A549 (cell line): ENCODE measurements around the gene LYSMD1. TPM values are rescaled to one million over a fixed set of nuclear protein-coding genes. Genes with fewer than 3 reads are reported as not detected.

Source experiments
- ATAC-seq, 2 experiments: fragments of 200-7000 bp in 1 of 2; fragments of >200 bp in 1 of 2; cut with Nextera tagmentation in 1 of 2; cut with Tn5 transposase in 1 of 2; 3 replicates each; pipeline versions ENCODE4 v1.8.0 to v1.9.1; 2018 to 2020; ENCODE audit warnings: mild to moderate bottlenecking in 1 of 2, moderate library complexity in 1 of 2
- CTCF ChIA-PET: fragments of 300-600 bp; sonication (Branson Sonifier 250); formaldehyde crosslinking; extraction: SDS; loops from one replicate; lab custom pipeline; 2021; ENCODE audit warnings: antibody characterized with exemption, inconsistent platforms; lab: Yijun Ruan, JAX
- POLR2A ChIA-PET: fragments of 350-600 bp; formaldehyde crosslinking; extraction: SDS; loops from one replicate; lab custom pipeline; 2021; ENCODE audit warnings: antibody characterized with exemption, inconsistent platforms; lab: Yijun Ruan, JAX
- DNase-seq, 2 experiments: peaks; one replicate each; pipeline versions ENCODE4 v3.0.0 to v3.0.0-alpha.2; 2011 to 2016; ENCODE audit warnings: low read depth in 1 of 2, low spot score in 1 of 2
- FAIRE-seq: peaks from 2 replicates; lab custom pipeline; 2011; peaks lifted over from hg19 to GRCh38; lab: Jason Lieb, UNC
- H3K27ac ChIP-seq, 2 experiments: fragments of >200 bp; sonication (Bioruptor Twin); formaldehyde crosslinking; 3 replicates each; pipeline ENCODE4 v1.5.1; 2016 to 2017
- H3K4me1 ChIP-seq: fragments of >200 bp; sonication (Bioruptor Twin); formaldehyde crosslinking; 3 replicates; pipeline ENCODE4 v1.6.1; 2016
- H3K4me2 ChIP-seq: fragments of >200 bp; sonication (Bioruptor Twin); formaldehyde crosslinking; 3 replicates; pipeline ENCODE4 v1.6.1; 2016
- H3K4me3 ChIP-seq: fragments of >200 bp; sonication (Bioruptor Twin); formaldehyde crosslinking; 3 replicates; pipeline ENCODE4 v1.5.1; 2016
- H3K9me3 ChIP-seq: fragments of >200 bp; sonication (Bioruptor Twin); formaldehyde crosslinking; 3 replicates; pipeline ENCODE4 v1.6.1; 2016
- ATOH8 ChIP-seq: fragments of 250-450 bp; sonication (Bioruptor Pico); IDR thresholded peaks from 2 replicates; pipeline ENCODE4 v1.5.0; 2020; ENCODE audit warnings: low read depth, mild to moderate bottlenecking, moderate library complexity
- CBX8 ChIP-seq: fragments of 200-600 bp; sonication (generic); IDR thresholded peaks from 2 replicates; pipeline ENCODE4 v1.6.1; 2016
- CTCF ChIP-seq: fragments of >200 bp; sonication (Bioruptor Twin); formaldehyde crosslinking; IDR thresholded peaks from 3 replicates; pipeline ENCODE4 v1.5.1; 2016
- HES2 ChIP-seq: fragments of >200 bp; sonication (Bioruptor Twin); formaldehyde crosslinking; IDR thresholded peaks from 2 replicates; pipeline ENCODE4 v1.6.1; 2016
- HOXA7 ChIP-seq: fragments of 250-450 bp; sonication (Bioruptor Pico); IDR thresholded peaks from 2 replicates; pipeline ENCODE4 v1.5.0; 2020; ENCODE audit warnings: mild to moderate bottlenecking, moderate library complexity
- JUNB ChIP-seq: fragments of >200 bp; sonication (Bioruptor Twin); formaldehyde crosslinking; IDR thresholded peaks from 2 replicates; pipeline ENCODE4 v1.6.1; 2016
- KDM1A ChIP-seq: fragments of 200-600 bp; sonication (generic); IDR thresholded peaks from 2 replicates; pipeline ENCODE4 v1.6.1; 2016; ENCODE audit warnings: low read depth, mild to moderate bottlenecking
- MAX ChIP-seq: IDR thresholded peaks from 2 replicates; pipeline ENCODE4 v1.6.1; 2012
- MAZ ChIP-seq: fragments of 150-350 bp; IDR thresholded peaks from 2 replicates; pipeline ENCODE4 v1.6.1; 2014; ENCODE audit warnings: antibody characterized with exemption, low read depth, low read length, borderline replicate concordance
- NPAS2 ChIP-seq: fragments of 250-450 bp; sonication (Bioruptor Pico); IDR thresholded peaks from 2 replicates; pipeline ENCODE4 v1.8.0; 2022; ENCODE audit warnings: mild to moderate bottlenecking, moderate library complexity, borderline replicate concordance
- NR3C1 ChIP-seq: fragments of >200 bp; sonication (Bioruptor Twin); formaldehyde crosslinking; IDR thresholded peaks from 3 replicates; pipeline ENCODE4 v1.6.1; 2017
- POLR2AphosphoS2 ChIP-seq: conservative IDR thresholded peaks from 2 replicates; pipeline ENCODE4 v1.6.1; 2012; ENCODE audit warnings: low read length, improper control_type of control experiment, inconsistent platforms
- REST ChIP-seq: fragments of 200-600 bp; sonication (generic); IDR thresholded peaks from 2 replicates; pipeline ENCODE4 v1.6.1; 2016; ENCODE audit warnings: antibody characterized with exemption, mild to moderate bottlenecking, moderate library complexity
- RNF2 ChIP-seq: fragments of 200-600 bp; sonication (generic); IDR thresholded peaks from 2 replicates; pipeline ENCODE4 v1.6.1; 2016; ENCODE audit warnings: low read depth, mild to moderate bottlenecking, antibody characterized with exemption, moderate library complexity, borderline replicate concordance
- SREBF2 ChIP-seq: fragments of 450-650 bp; IDR thresholded peaks from 2 replicates; pipeline ENCODE4 v1.6.1; 2014; ENCODE audit warnings: mild to moderate bottlenecking, moderate library complexity
- TFCP2L1 ChIP-seq: fragments of 250-450 bp; sonication (Bioruptor Pico); IDR thresholded peaks from 2 replicates; pipeline ENCODE4 v1.5.0; 2021; ENCODE audit warnings: mild to moderate bottlenecking
- USF2 ChIP-seq: fragments of 450-650 bp; IDR thresholded peaks from 2 replicates; pipeline ENCODE4 v1.6.1; 2014; ENCODE audit warnings: antibody characterized with exemption
- ZC3H11A ChIP-seq: fragments of 450-650 bp; IDR thresholded peaks from 2 replicates; pipeline ENCODE4 v1.6.1; 2014; ENCODE audit warnings: antibody characterized with exemption, mild to moderate bottlenecking
- ZFP36 ChIP-seq: fragments of 450-650 bp; IDR thresholded peaks from 2 replicates; pipeline ENCODE4 v1.6.1; 2014; ENCODE audit warnings: borderline replicate concordance; ENCODE audit not compliant: partially characterized antibody
- ZNF302 ChIP-seq: fragments of 250-450 bp; sonication (Bioruptor Pico); IDR thresholded peaks from 2 replicates; pipeline ENCODE4 v1.9.0; 2021; ENCODE audit warnings: inconsistent platforms, mild to moderate bottlenecking, moderate library complexity
- WGBS: methylation state at CpG from one replicate; pipeline ENCODE4 v1.1.6; 2017; ENCODE audit errors: missing lambda C conversion rate; 5-methylcytosine and 5-hydroxymethylcytosine counted together
- polyA plus RNA-seq, 4 experiments: library from polyadenylated mRNA; depleted of rRNA in 3 of 4; stranded (reverse); fragments of >200 nt; fragmentation: RNase III in 1 of 4; extraction: RNeasy Plus Mini Kit Qiagen cat#74134 plus additional on column Dnase treatment in 1 of 4; gene quantifications; 2 replicates in 3 of 4; 3 replicates in 1 of 4; pipeline ENCODE4 v1.2.3, GENCODE V29; 2011 to 2017

The LYSMD1 gene
- polyA plus RNA-seq, 2 of the 4 experiments (the other 2 are of a cell fraction), result 7.0 to 10.5 TPM

GRCh38 chr1:151145304-151146071 is 20.2 kb downstream of the LYSMD1 start:
- POLR2A ChIA-PET, result no interaction called here
- no peak for ATAC-seq
- H3K4me2 ChIP-seq, result peak overlapping the region; percentile 94
- 88% methylated on average over 39 of the region's 43 CpGs for WGBS
- H3K4me3 ChIP-seq, result peak overlapping the region; percentile 66
- H3K4me1 ChIP-seq, result peaks cover 10% of the 10 kb centered on the region; the same call in 2 of the 3 replicates
- CTCF ChIA-PET, result interaction anchor here (1.4 to 2.1 kb wide), 2 partner anchors 11 kb away, joined by 7 to 8 read pairs; partner anchors contain the start of gene TNFAIP8L2
- FAIRE-seq, result no peak
- DNase-seq, result no peak
- no peaks in the 10 kb centered on the region for H3K9me3 ChIP-seq
- TF ChIP-seq HOXA7 (CRISPR knock-in tag) (no peak), ATOH8 (CRISPR knock-in tag) (no peak), TFCP2L1 (CRISPR knock-in tag) (no peak), POLR2AphosphoS2 (no peak), CBX8 (no peak), ZFP36 (no peak), HES2 (no peak), JUNB (no peak), ZNF302 (CRISPR knock-in tag) (no peak), MAZ (no peak), SREBF2 (no peak), CTCF (no peak), NPAS2 (no peak), KDM1A (no peak), USF2 (no peak), RNF2 (no peak), MAX (no peak), ZC3H11A (no peak), NR3C1 (no peak), REST (no peak)
- H3K27ac ChIP-seq, result no peak overlapping the region
